Sciatic nerve (tissue), 2 donors: Measurements from ENCODE around the gene CLCA2. TPM values are rescaled to one million over a fixed set of nuclear protein-coding genes. Genes with fewer than 3 reads are reported as not detected.
A peak's percentile ranks its signal among the peaks of the same experiment; 100 is the strongest.

Experiments
- ATAC-seq: fragments of 200-7000 bp; cut with Tn5 transposase; one replicate; pipeline ENCODE4 v1.9.1; 2020; ENCODE audit warnings: mild to moderate bottlenecking, moderate library complexity
- DNase-seq: peaks from one replicate; pipeline ENCODE4 v3.0.0-alpha.2; 2020; ENCODE audit warnings: low spot score
- intact Hi-C: fragments of 100-400 bp; cut with DNase I; formaldehyde crosslinking; loops from one replicate; pipeline ENCODE4 v1.14.2; 2022
- total RNA-seq: library from RNA; stranded (reverse); fragmentation: NEBNext Ultra II Directional; extraction: Animal tissue kit (Norgen Biotek cat#: 25700); gene quantifications from one replicate; pipeline ENCODE4 v1.2.1, GENCODE V29; 2021
- donor health status: DM: no; HTN: no; CAD: no.
- donor health status: DM: no; HTN: no; CAD: no.

The CLCA2 gene
- total RNA-seq, 1 donor from 2014 or later, result not detected

GRCh38 chr1:86466109-86466844 lies 42.3 kb downstream of the CLCA2 start:
- no peak for ATAC-seq
- no peak for DNase-seq

DNA sequence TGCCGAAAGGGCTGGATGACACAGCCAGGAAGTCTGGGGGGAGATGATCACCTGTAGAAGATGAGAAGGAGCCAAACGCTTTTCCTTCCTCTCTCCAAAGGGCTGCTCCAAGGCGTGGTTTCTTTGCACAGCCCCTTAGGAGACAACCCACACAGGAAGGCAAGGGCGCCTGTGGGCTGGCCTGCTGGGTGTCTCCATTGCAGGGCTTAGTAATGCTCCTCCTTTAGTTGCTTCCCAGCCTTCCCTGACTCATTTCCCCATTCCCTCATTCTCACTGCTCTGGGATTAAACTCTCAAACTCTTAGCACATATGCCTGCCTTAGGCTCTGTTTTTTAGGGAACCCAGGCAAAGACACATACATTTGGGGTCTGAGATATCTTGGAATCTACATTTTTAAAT lies 43.0 kb downstream of the CLCA2 start:
- DNase-seq, result no peak
- intact Hi-C loops, result no loop called here
- no peak for ATAC-seq

More at GRCh38 chr1:86466109-86466844, 42.3 kb downstream of the CLCA2 start:
- intact Hi-C loops, result no loop called here

- ATAC-seq, result no peak
- DNase-seq, result no peak
- intact Hi-C loops, result no loop called here
Observed at GRCh38 chr1:86468501-86468977, 44.6 kb downstream of the CLCA2 start, which contains the start of gene CLCA1. Gene CLCA1 (plus strand): TSS chr1:86468927. CDS start chr1:86468972, 45 bp downstream.

DNA sequence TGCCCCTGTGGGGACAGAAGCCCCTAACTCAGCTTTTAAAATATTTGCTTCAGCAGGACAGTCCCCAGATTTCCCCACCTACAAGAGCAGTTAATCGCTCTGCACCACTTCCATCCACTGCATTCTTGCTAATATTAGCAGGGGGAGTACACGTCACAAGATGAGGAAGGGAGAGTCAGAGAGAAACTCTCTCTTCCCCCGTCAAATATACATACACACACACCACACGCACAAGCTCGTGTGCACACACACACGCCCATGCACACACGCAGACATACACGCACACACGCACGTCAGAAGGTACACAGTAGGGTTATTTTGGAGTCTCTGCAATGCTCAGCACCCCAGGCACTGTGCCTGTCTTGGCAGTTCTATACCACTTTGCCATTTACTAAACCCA lies 46.9 kb downstream of the CLCA2 start:
- no peak for DNase-seq
- intact Hi-C loops, result no loop called here
- peak; percentile 65 for ATAC-seq

DNA sequence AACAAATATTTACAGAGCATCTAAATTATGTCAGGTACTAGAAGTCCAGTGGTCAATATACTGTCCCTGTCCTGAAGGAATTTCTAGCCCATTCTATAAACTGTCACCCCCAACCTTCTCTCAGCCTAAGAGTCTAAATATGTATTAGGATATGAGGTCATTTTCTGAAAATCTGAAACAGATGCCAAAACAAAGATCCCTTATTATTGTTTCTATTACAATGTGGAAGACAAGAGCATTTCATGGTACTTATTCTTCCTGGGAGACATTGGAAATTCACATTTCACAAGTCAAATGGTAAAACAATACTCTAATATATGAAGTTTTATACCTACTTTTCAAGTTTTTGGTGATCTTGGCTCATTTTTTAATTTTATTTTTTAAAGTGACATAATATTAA lies 47.3 kb downstream of the CLCA2 start:
- intact Hi-C loops, result no loop called here
- ATAC-seq (no peak), DNase-seq (no peak)

DNA sequence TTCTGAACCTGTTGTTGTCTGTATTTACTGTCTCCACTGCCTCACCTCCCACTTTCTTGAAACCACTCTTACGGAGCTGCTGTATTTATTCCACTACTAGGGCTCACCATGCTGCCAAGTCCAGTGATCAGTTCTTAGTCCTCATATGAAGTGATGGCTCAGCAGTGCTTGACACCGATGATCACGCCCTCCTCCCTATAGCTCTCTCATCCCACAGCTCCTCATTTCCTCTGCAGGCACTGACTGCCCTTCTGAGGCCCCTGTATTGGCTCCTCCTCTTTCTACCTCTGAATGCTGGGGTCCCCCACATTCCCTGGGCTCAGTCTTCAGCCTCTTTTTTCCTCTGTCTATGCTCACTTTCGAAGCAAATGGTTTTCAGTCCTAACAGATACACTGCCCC lies 48.2 kb downstream of the CLCA2 start:
- ATAC-seq, result no peak
- intact Hi-C loops, result no loop called here
- no peak for DNase-seq

- DNase-seq, result no peak
- intact Hi-C loops, result no loop called here
- no peak for ATAC-seq
Observed at GRCh38 chr1:86472767-86473166, 48.8 kb downstream of the CLCA2 start.

- intact Hi-C loops, result no loop called here
- DNase-seq, result no peak
- ATAC-seq, result no peak
Observed at GRCh38 chr1:86477256-86477655, 53.3 kb downstream of the CLCA2 start.

DNA sequence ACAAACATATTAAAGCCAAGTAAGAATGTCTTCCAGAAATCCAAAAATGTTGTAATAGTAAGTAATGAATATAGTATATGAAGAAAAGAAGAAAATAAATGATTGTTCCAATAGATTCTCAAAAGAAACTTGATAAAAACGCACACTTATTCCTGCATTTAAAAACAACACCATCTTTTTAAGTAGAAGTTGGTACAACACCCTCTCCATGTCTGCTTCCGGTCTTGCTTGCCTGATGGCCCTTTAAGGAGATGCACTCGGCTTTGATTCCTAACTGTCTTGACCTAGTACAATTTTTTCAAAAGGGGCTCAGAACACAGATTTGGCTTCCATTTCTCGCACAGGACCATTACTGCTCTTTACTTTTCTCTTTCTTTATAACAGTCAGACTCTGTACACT lies 53.7 kb downstream of the CLCA2 start:
- ATAC-seq (peak; percentile 56), DNase-seq (no peak)
- intact Hi-C loops, result no loop called here

GRCh38 chr1:86478416-86479156 lies 54.6 kb downstream of the CLCA2 start:
- DNase-seq (no peak), ATAC-seq (peak; percentile 84)
- intact Hi-C loops, result no loop called here

- DNase-seq (no peak), ATAC-seq (no peak)
- intact Hi-C loops, result no loop called here
Observed at GRCh38 chr1:86481966-86482365, 58.0 kb downstream of the CLCA2 start.

- intact Hi-C loops, result no loop called here
- DNase-seq, result peak; percentile 76
- peak; percentile 98 for ATAC-seq
Observed at GRCh38 chr1:86487131-86487810, 63.3 kb downstream of the CLCA2 start.

DNA sequence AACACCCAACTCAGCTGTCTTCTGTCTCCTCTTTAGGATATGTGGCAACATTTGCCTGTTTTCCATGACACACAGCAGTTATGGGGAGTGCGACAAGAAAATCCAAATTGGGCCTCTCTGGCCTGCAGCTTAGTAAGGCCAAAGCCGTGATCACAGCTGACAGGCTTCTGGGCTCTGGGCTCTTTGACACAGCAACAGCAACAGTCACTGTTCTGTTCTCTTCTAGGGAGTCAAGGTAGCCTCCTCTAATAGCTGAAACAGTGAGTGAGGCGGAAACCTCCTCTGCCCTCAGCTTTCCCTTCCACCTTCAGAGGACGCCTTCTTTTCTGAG lies 63.8 kb downstream of the CLCA2 start:
- DNase-seq (no peak), ATAC-seq (no peak)
- intact Hi-C loops, result no loop called here

- DNase-seq (no peak), ATAC-seq (no peak)
- intact Hi-C loops, result no loop called here
Observed at GRCh38 chr1:86489242-86489878, 65.4 kb downstream of the CLCA2 start.

DNA sequence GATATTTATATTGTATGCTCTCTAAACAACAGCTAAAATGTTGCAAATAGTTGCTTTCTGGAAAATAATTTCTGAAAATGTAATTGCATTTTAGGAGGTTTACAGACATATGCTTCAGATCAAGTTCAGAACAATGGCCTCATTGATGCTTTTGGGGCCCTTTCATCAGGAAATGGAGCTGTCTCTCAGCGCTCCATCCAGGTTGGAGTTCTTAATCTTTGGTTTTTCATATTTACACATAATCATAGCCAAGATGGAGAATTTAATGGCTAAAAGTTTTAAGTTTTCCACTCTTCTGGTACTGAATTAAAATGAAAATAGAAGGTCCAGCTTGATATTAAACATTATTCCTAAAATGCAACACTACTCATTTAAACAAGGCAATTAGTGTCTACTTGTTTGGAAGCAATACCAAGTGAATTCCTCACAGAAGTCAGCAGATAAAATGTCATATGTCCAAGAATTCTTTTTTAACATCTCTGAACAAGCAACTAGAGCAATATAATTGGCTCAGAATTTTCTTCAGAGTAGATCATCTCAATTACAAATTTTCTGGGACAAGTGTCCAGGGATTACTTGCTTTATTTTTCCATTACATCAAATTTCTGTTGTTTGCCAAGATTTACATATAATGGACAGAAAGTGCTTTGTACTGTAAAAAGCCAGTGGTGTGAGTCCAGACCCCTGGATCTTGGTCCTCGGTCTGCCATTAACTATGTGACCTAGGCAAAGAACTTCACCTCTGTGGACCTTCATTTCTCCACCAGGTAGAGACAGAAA lies 67.4 kb downstream of the CLCA2 start:
- ATAC-seq (no peak), DNase-seq (no peak)
- intact Hi-C loops, result no loop called here

DNA sequence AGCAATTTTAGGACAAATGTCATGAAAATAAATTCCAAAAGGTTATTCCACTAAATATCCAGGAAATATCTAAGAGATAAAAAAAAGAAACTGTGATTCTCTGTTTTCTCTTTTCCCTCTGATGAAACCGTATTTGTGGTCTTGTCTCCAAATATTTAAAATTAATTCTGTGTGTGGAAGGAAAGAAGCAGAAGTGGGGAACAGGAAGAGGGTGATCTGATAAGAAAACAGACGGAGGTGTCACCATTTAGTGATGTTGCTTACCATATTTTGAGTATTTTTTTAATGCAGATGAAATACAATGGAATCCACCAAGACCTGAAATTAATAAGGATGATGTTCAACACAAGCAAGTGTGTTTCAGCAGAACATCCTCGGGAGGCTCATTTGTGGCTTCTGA lies 74.3 kb downstream of the CLCA2 start:
- ATAC-seq (no peak), DNase-seq (no peak)
- intact Hi-C loops, result no loop called here

DNA sequence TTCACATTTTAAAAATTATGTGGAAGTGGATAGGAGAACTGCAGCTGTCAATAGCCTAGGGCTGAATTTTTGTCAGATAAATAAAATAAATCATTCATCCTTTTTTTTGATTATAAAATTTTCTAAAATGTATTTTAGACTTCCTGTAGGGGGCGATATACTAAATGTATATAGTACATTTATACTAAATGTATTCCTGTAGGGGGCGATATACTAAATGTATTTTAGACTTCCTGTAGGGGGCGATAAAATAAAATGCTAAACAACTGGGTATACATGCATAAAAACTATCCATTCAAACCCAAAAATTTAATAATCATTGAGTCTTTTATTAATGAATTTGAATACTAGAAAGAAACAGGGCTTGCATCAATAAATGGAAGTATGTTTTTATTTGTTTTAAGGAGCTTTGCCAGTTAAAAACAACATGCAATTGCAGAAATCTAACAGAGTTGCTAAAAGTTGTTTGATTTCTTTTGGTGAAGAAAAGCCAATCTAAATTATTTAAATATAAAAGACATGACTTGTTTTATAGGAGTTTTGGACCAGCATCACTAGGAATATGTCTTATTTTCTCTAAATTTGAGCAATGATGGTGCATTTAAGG lies 76.1 kb downstream of the CLCA2 start:
- intact Hi-C loops, result loop anchor here (5.0 kb wide), 1 partner anchor 118 kb away; no protein-coding TSS in a partner anchor
- ATAC-seq (no peak), DNase-seq (no peak)

- no peak for ATAC-seq
- intact Hi-C loops, result loop anchor here (5.0 kb wide), 1 partner anchor 118 kb away; no protein-coding TSS in a partner anchor
Observed at GRCh38 chr1:86500714-86501113, 76.7 kb downstream of the CLCA2 start.

More at GRCh38 chr1:86500714-86501113, 76.7 kb downstream of the CLCA2 start:
- DNase-seq, result no peak
